HG03520 (cell line): ENCODE data around the gene ABCA7.

Experiments
- ATAC-seq: cut with Tn5 transposase; IDR thresholded peaks from one replicate; pipeline ENCODE4 v1.9.1; 2021; ENCODE audit warnings: mild to moderate bottlenecking, moderate library complexity; ENCODE audit not compliant: unreplicated experiment

ABCA7 gene

GRCh38 chr19:1004204-1004802, 35.6 kb upstream of the ABCA7 start:
- no peak for ATAC-seq

GRCh38 chr19:1004803-1005664, 34.9 kb upstream of the ABCA7 start:
- ATAC-seq = no peak

GRCh38 chr19:1006711-1007398, 33.1 kb upstream of the ABCA7 start:
- no peak for ATAC-seq

- ATAC-seq = no peak
Observed at GRCh38 chr19:1007399-1008251, 32.3 kb upstream of the ABCA7 start.

GRCh38 chr19:1008268-1009040, 31.5 kb upstream of the ABCA7 start:
- no peak for ATAC-seq

- ATAC-seq = no peak
Observed at GRCh38 chr19:1009041-1009980, 30.6 kb upstream of the ABCA7 start.

GRCh38 chr19:1009981-1010538, 29.8 kb upstream of the ABCA7 start:
- ATAC-seq = no peak

- no peak for ATAC-seq
Observed at GRCh38 chr19:1010586-1011510, 29.1 kb upstream of the ABCA7 start.

GRCh38 chr19:1011831-1012333, 28.0 kb upstream of the ABCA7 start:
- ATAC-seq = no peak

- no peak for ATAC-seq
Observed at GRCh38 chr19:1012334-1012733, 27.6 kb upstream of the ABCA7 start.

GRCh38 chr19:1013218-1013617, 26.7 kb upstream of the ABCA7 start:
- no peak for ATAC-seq

GRCh38 chr19:1014161-1015060, 25.5 kb upstream of the ABCA7 start:
- no peak for ATAC-seq

GRCh38 chr19:1015061-1015781, 24.7 kb upstream of the ABCA7 start:
- no peak for ATAC-seq

- ATAC-seq = no peak
Observed at GRCh38 chr19:1015782-1016646, 23.9 kb upstream of the ABCA7 start.

- no peak for ATAC-seq
Observed at GRCh38 chr19:1016647-1017114, 23.2 kb upstream of the ABCA7 start.
